Mesendoderm (in vitro differentiated cells): ENCODE measurements around the gene RNF144A.

Source experiments
- DNase-seq: peaks from one replicate; pipeline ENCODE4 v3.0.0; 2013
- H2AK5ac ChIP-seq: 2 replicates; pipeline ENCODE4 v1.6.1; 2013; ENCODE audit warnings: low read length, inconsistent platforms
- H2BK120ac ChIP-seq: 2 replicates; pipeline ENCODE4 v1.6.1; 2013; ENCODE audit warnings: low read depth, mild to moderate bottlenecking, low read length, moderate library complexity, mixed read lengths
- H2BK15ac ChIP-seq: replicated peaks from 2 replicates; pipeline ENCODE4 v1.6.1; 2013; ENCODE audit warnings: low read depth, mild to moderate bottlenecking, moderate library complexity
- H2BK5ac ChIP-seq: 2 replicates; pipeline ENCODE4 v1.6.1; 2013; ENCODE audit warnings: low read length, inconsistent platforms
- H3K18ac ChIP-seq: 2 replicates; pipeline ENCODE4 v1.6.1; 2013; ENCODE audit warnings: mild to moderate bottlenecking, low read length, mixed read lengths
- H3K23ac ChIP-seq: one replicate; pipeline ENCODE4 v1.6.1; 2013; ENCODE audit warnings: low read length
- H3K27ac ChIP-seq: 2 replicates; pipeline ENCODE4 v1.5.1; 2013; ENCODE audit warnings: low read depth, mild to moderate bottlenecking, inconsistent platforms, low read length, moderate library complexity
- H3K27me3 ChIP-seq: 2 replicates; pipeline ENCODE4 v1.6.1; 2013; ENCODE audit warnings: low read length, control low read depth, mild to moderate bottlenecking, inconsistent platforms; ENCODE audit not compliant: insufficient read depth, poor library complexity
- H3K36me3 ChIP-seq: 2 replicates; pipeline ENCODE4 v1.6.1; 2013; ENCODE audit warnings: low read length, inconsistent platforms; ENCODE audit not compliant: control insufficient read depth, insufficient read depth
- H3K4ac ChIP-seq: one replicate; pipeline ENCODE4 v1.6.1; 2013; ENCODE audit warnings: low read depth, mild to moderate bottlenecking, low read length, moderate library complexity
- H3K4me1 ChIP-seq: 2 replicates; pipeline ENCODE4 v1.6.1; 2013; ENCODE audit warnings: low read depth, low read length, inconsistent platforms; ENCODE audit not compliant: control insufficient read depth
- H3K4me2 ChIP-seq: 2 replicates; pipeline ENCODE4 v1.6.1; 2013; ENCODE audit warnings: low read length
- H3K4me3 ChIP-seq: 2 replicates; pipeline ENCODE4 v1.5.1; 2013; ENCODE audit warnings: mild to moderate bottlenecking, low read length
- H3K56ac ChIP-seq: one replicate; pipeline ENCODE4 v1.6.1; 2013; ENCODE audit warnings: low read length
- H3K79me1 ChIP-seq: 2 replicates; pipeline ENCODE4 v1.6.1; 2013; ENCODE audit warnings: low read length, inconsistent platforms
- H3K79me2 ChIP-seq: 2 replicates; pipeline ENCODE4 v1.6.1; 2013; ENCODE audit warnings: mild to moderate bottlenecking, low read length; ENCODE audit not compliant: control insufficient read depth, insufficient read depth
- H3K9ac ChIP-seq: 2 replicates; pipeline ENCODE4 v1.6.1; 2013; ENCODE audit warnings: low read length, inconsistent platforms
- H4K5ac ChIP-seq: one replicate; pipeline ENCODE4 v1.6.1; 2013; ENCODE audit warnings: low read length
- H4K8ac ChIP-seq: one replicate; pipeline ENCODE4 v1.6.1; 2013; ENCODE audit warnings: low read depth, mild to moderate bottlenecking, control low read depth, low read length, moderate library complexity
- WGBS: extraction: QIAGEN DNeasy Blood & Tissue Kit; methylation state at CpG from one replicate; pipeline ENCODE4 v1.1.7; 2013; ENCODE audit warnings: low lambda C conversion rate, missing lambda C conversion rate; ENCODE audit not compliant: insufficient coverage; ENCODE audit errors: extremely low coverage; 5-methylcytosine and 5-hydroxymethylcytosine counted together

Gene RNF144A

DNA sequence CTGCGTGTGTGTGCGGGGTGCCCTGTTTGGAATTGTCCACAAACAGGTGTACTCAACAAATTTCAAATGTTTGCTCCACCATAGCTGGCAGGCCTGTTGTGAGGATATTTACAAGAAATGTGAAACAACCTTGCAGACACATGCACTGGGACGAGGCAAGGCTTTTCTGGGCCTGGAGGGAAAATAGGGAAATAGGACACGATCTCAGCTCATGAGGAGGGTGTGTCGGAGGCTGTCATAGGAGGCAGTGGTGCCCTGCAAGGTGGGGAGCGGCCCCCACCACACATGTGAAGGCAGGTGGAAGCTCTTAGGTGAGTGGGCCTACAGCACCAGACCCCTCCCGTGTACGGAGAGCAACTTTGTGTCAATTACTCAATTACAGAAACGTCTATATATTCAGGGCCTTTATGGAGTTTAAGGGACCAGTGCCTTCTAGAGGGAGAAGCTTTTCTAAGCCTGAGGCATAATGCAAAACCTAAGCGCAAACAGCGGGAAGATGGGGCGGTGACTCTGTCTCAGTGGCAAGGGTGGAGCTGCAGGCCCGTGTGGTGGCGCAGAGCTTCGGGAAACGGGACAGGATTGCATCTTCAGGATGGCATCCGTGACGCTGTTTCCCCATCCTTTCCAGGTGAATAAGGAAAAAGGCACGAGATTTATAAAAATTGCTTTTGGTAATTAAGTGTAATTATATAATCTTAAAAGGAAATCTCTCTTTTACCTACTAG, 48.0 kb downstream of the RNF144A start:
- H3K4me2 ChIP-seq, result no peak overlapping the region
- H3K23ac ChIP-seq, result no peak overlapping the region
- no peak overlapping the region for H3K56ac ChIP-seq
- H3K4me1 ChIP-seq, result no peaks in the 10 kb centered on the region
- no peak overlapping the region for H3K4ac ChIP-seq
- H2BK5ac ChIP-seq, result no peak overlapping the region
- WGBS, result no CpG with 5 or more reads among the region's 19 CpGs
- H2BK120ac ChIP-seq, result no peak overlapping the region
- DNase-seq, result no peak
- H4K5ac ChIP-seq, result no peak overlapping the region
- H3K4me3 ChIP-seq, result no peak overlapping the region
- no peak overlapping the region for H2BK15ac ChIP-seq
- no peak overlapping the region for H4K8ac ChIP-seq
- no peaks in the 10 kb centered on the region for H3K27me3 ChIP-seq
- H3K79me2 ChIP-seq, result no peaks in the 10 kb centered on the region
- H3K27ac ChIP-seq, result no peak overlapping the region
- no peak overlapping the region for H3K18ac ChIP-seq
- H3K36me3 ChIP-seq, result no peaks in the 10 kb centered on the region
- no peak overlapping the region for H2AK5ac ChIP-seq
- H3K79me1 ChIP-seq, result no peaks in the 10 kb centered on the region
- H3K9ac ChIP-seq, result no peak overlapping the region

DNA sequence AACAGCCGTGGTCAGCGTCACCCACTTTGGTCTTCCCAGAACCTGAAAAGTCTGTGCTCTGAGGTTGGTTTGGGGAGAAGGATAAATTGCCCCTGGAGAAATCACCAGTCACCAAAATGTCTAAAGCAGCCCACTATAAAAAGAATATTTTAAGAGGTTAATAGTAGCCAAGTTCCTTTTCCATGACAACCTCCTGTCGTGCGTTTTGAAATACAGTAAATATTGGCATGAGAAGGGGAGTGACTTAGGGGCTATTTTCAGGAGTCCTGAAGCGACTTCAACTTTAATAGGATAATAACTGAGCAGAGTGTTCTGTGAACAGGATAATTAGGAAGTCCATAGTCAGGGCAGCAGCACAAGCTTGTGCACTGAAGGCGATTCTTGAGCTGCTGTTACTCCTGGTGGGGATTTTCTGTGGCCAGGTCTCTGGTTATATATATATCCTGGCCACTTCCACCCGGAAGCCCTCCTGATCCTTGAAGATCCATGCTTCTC, 49.3 kb downstream of the RNF144A start:
- Histone ChIP-seq H4K5ac (no peak overlapping the region), H3K27ac (no peak overlapping the region), H2AK5ac (no peak overlapping the region), H3K79me2 (no peaks in the 10 kb centered on the region), H3K27me3 (no peaks in the 10 kb centered on the region), H3K23ac (no peak overlapping the region), H3K79me1 (no peaks in the 10 kb centered on the region), H2BK15ac (no peak overlapping the region), H3K56ac (no peak overlapping the region), H2BK5ac (no peak overlapping the region), H3K9ac (no peak overlapping the region), H3K4me1 (no peaks in the 10 kb centered on the region), H2BK120ac (no peak overlapping the region), H4K8ac (no peak overlapping the region), H3K18ac (no peak overlapping the region), H3K4me2 (no peak overlapping the region), H3K4me3 (no peak overlapping the region), H3K4ac (no peak overlapping the region), H3K36me3 (no peaks in the 10 kb centered on the region)
- WGBS, result no CpG with 5 or more reads among the region's 7 CpGs
- DNase-seq, result no peak

DNA sequence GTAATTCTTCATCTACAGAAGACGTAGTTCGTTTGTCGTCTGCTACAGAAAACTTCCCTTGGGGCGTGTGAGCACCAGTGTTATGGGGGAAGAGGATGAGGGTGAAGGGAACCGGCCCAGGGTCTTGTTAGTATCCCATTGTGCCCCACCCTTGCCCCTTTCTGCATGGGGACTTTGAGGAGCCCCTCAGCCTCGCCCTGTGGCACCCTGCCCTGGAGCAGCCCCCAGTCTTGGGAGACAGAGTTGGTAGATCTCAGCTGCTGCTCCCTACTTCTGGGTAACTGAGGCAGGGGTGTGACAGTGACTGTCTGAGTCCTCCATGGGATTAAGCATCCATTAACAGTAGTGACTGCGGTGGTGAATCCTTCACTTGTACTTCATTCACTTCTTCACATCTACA, 50.1 kb downstream of the RNF144A start:
- Histone ChIP-seq H3K4me3 (no peak overlapping the region), H4K5ac (no peak overlapping the region), H3K56ac (no peak overlapping the region), H3K9ac (no peak overlapping the region), H3K4me2 (no peak overlapping the region), H3K23ac (no peak overlapping the region), H3K27ac (no peak overlapping the region), H3K4me1 (no peaks in the 10 kb centered on the region), H3K79me2 (no peaks in the 10 kb centered on the region), H2BK15ac (no peak overlapping the region), H3K36me3 (no peaks in the 10 kb centered on the region), H3K27me3 (no peaks in the 10 kb centered on the region), H3K79me1 (no peaks in the 10 kb centered on the region), H2BK120ac (no peak overlapping the region), H3K18ac (no peak overlapping the region), H2BK5ac (no peak overlapping the region), H2AK5ac (no peak overlapping the region), H4K8ac (no peak overlapping the region), H3K4ac (no peak overlapping the region)
- no peak for DNase-seq
- no CpG with 5 or more reads among the region's 7 CpGs for WGBS

DNA sequence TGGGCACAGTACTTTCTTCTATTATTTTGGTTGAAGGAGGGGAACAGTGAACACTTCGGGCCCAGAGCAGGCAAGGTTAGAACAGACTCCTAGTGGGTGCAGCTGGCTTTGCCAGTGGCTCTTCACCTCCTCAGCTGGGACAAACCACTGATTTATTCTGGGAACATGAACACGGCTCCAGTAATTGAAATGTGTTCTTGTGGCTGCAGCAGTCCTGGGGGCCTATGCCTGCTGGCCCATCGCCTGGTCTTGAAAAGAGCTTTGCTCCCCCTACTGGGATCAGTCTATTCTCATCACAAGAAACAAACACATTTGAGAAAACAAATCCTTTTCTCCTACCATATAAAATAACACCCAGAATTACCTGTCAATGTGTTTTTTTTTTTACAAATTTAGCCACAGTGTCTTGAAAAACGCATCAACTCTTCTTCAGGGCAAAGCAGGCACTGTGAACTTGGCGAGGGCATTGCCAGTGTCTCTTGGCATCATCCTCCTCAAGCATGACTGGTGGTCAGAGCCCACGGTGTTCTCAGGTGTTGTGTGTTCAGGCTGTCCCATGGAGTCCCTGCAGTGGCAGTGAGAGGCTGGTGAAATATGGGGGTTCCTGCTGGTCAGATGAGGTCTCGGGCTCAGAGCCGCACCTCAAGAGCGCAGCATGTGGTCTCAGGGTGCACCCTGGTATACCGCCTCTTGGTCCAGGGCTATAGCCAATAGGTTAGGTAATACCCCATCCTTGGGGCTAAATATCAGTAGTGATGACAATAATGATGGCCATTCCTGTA, 51.3 kb downstream of the RNF144A start:
- Histone ChIP-seq H4K5ac (no peak overlapping the region), H3K79me2 (no peaks in the 10 kb centered on the region), H2BK5ac (no peak overlapping the region), H3K4me1 (no peaks in the 10 kb centered on the region), H3K79me1 (no peaks in the 10 kb centered on the region), H3K23ac (no peak overlapping the region), H3K4ac (no peak overlapping the region), H4K8ac (no peak overlapping the region), H3K4me3 (no peak overlapping the region), H3K9ac (no peak overlapping the region), H3K18ac (no peak overlapping the region), H3K4me2 (no peak overlapping the region), H2BK120ac (no peak overlapping the region), H3K56ac (no peak overlapping the region), H2BK15ac (no peak overlapping the region), H2AK5ac (no peak overlapping the region), H3K27ac (no peak overlapping the region), H3K36me3 (no peaks in the 10 kb centered on the region), H3K27me3 (no peaks in the 10 kb centered on the region)
- peak; percentile 37 for DNase-seq
- no CpG with 5 or more reads among the region's 10 CpGs for WGBS

DNA sequence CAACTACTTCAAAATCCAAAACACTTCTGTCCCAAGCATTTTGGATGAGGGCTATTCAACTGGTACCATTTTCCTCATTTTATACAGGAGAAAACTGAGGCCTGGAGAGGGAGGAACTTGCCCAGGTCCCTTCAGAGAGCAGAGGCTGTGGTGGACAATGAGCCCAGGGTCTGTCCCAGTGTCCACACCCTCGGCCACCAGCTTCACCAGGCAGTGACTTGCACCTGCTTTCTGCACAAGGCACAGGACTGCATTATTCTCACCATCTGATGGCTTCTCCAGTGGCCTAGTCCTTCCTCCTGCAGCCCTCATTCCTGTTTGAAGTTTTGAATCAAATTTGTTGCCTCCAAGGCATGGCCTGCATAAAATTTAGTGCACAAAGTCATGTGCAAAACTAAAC, 53.3 kb downstream of the RNF144A start:
- Histone ChIP-seq H3K36me3 (no peaks in the 10 kb centered on the region), H3K27ac (no peak overlapping the region), H3K9ac (no peak overlapping the region), H4K8ac (no peak overlapping the region), H2BK120ac (no peak overlapping the region), H2BK15ac (no peak overlapping the region), H3K4me2 (no peak overlapping the region), H3K23ac (no peak overlapping the region), H4K5ac (no peak overlapping the region), H3K4ac (no peak overlapping the region), H3K27me3 (no peaks in the 10 kb centered on the region), H3K4me3 (no peak overlapping the region), H3K18ac (no peak overlapping the region), H3K79me2 (no peaks in the 10 kb centered on the region), H3K56ac (no peak overlapping the region), H3K4me1 (no peaks in the 10 kb centered on the region), H2AK5ac (no peak overlapping the region), H2BK5ac (no peak overlapping the region), H3K79me1 (no peaks in the 10 kb centered on the region)
- DNase-seq, result no peak
- WGBS, result no CpG with 5 or more reads among the region's 1 CpG
